ENCODE measurements around the gene ZNF285. TPM values are rescaled to one million over a fixed set of nuclear protein-coding genes. Genes with fewer than 3 reads are reported as not detected.

ZNF285 gene
- total RNA-seq, result 3.5 and 11.0 TPM in 2 replicates

GRCh38 chr19:44401139-44402115, at the start of gene ZNF285:
TSS of gene ZNF285 (minus strand) at chr19:44401608. CDS start at chr19:44397213, 4,395 bp downstream.

GRCh38 chr19:44447916-44448674, 46.7 kb upstream of the ZNF285 start, which contains the start of gene ZNF229:
TSS of gene ZNF229 (minus strand) at chr19:44448472. CDS start at chr19:44442847, 5,625 bp downstream.

GRCh38 chr19:44356383-44357111, 44.9 kb downstream of the ZNF285 start, which contains the start of gene ZNF112:
TSS of gene ZNF112 (minus strand) at chr19:44356680. CDS start at chr19:44340539, 16,141 bp downstream.

Other genes starting within 250 kb of the ZNF285 start
- gene ZNF226, start 236.5 kb downstream of the ZNF285 start, total RNA-seq, result 14.2 and 21.7 TPM in 2 replicates
- 15.5 and 17.9 TPM in 2 replicates for gene ZNF227, start 189.1 kb downstream of the ZNF285 start, total RNA-seq
- 0.10 and 0.25 TPM in 2 replicates for gene ZNF233, start 141.7 kb downstream of the ZNF285 start, total RNA-seq
- gene ZNF235, start 96.6 kb downstream of the ZNF285 start, total RNA-seq, result 3.4 and 6.6 TPM in 2 replicates
- 4.4 and 6.8 TPM in 2 replicates for gene ZNF112, start 44.9 kb downstream of the ZNF285 start, total RNA-seq
- gene ZNF229, start 46.9 kb upstream of the ZNF285 start, total RNA-seq, result 8.4 and 11.9 TPM in 2 replicates
- 10.7 and 11.5 TPM in 2 replicates for gene ZNF180, start 98.9 kb upstream of the ZNF285 start, total RNA-seq
- not detected in 2 replicates for gene CEACAM20, start 128.1 kb upstream of the ZNF285 start, total RNA-seq
- gene IGSF23, start 212.0 kb upstream of the ZNF285 start, total RNA-seq, result not detected in 2 replicates
- gene PVR, start 242.3 kb upstream of the ZNF285 start, total RNA-seq, result 13.4 and 15.8 TPM in 2 replicates

Data from cardiac ventricle fibroblast (primary cell).